Skin of body (tissue), 2 donors: ENCODE results near the gene GPR39. TPM values are rescaled to one million over a fixed set of nuclear protein-coding genes. Genes with fewer than 3 reads are reported as not detected.

Source experiments
- DNase-seq: peaks from one replicate; lab custom pipeline; 2025; lab: John Stamatoyannopoulos, UW
- total RNA-seq: library from RNA; depleted of rRNA; stranded (reverse); fragments of >200 nt; gene quantifications from one replicate; pipeline ENCODE4 v1.2.3, GENCODE V29; 2014

GPR39 gene
- total RNA-seq, 1 donor from 2014 or later, result 0.20 TPM

DNA sequence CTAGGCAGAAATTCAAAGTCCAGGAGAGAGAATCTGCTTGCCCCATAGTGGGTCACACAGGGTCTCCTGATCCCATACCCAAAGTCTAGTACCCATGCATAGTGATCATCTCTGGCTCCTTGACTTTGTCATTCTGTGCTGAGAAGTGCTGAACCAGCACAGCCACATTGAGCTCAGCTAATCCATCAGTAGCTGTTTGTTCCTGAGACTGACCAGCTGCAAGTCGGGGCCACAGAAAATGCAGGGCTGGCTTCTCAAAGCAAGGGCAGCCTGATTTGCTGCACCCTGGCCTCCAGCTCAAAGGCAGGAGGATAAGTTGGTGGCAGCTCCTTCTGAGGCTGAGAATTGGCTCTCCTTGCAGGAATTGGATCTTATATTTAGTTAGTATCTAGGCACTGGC lies 181.2 kb downstream of the GPR39 start:
- no peak for DNase-seq

DNA sequence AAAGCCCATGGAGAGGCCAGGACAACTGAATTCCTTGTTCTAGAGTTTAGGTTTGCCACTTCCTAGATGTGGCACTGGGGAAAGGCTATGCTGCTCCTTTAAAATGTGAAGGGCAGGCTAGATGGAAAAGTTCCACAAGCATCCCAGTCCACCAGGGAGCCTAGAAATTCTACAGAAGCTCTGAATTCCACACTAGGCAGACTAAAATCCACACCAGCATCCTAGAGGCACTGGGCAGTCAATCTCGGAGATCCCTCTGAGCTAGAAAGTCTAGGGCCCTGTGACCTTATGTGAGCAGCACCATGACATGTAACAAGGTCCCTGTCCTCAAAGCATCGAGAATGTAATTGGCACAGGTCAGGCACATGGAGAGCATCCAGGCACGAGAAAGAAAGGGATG lies 181.9 kb downstream of the GPR39 start:
- DNase-seq, result no peak

DNA sequence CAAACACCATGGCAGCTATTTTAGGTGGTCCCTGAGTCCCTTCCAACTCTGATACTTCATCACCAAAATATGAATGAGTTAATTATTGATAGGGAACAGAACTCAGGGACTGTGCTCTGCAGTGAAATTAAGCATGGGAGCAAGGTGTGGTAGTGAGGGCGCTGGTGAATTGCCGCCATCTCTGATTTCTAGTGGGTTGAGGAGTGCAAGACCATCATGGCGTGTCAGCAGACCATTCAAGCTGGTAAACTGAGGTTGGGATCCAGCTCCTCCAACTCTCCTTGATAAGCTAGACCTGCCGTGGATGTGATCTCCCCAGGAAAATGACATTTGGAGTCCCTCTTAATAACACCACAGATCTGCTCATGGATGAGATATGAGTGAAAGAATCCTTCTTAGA lies 183.0 kb downstream of the GPR39 start:
- DNase-seq, result no peak

DNA sequence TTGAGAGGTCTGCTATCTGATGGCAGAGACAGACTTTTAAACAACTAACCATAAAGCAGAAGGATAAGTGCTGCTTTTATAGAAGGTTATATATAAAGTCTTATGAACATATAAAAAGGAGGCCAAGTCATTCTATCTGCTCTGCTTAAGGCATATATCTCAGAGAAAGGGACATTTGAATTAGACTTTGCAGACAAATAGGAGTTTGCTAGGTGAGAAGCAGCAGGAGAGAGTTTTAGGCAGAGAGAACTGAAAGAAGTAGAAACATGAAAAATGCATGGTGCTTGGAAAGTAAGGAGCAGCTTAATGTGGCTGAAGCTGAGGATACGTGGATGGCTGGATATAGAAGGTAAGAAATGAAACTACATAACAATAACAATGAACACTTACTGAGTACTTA lies 188.0 kb downstream of the GPR39 start:
- no peak for DNase-seq

DNA sequence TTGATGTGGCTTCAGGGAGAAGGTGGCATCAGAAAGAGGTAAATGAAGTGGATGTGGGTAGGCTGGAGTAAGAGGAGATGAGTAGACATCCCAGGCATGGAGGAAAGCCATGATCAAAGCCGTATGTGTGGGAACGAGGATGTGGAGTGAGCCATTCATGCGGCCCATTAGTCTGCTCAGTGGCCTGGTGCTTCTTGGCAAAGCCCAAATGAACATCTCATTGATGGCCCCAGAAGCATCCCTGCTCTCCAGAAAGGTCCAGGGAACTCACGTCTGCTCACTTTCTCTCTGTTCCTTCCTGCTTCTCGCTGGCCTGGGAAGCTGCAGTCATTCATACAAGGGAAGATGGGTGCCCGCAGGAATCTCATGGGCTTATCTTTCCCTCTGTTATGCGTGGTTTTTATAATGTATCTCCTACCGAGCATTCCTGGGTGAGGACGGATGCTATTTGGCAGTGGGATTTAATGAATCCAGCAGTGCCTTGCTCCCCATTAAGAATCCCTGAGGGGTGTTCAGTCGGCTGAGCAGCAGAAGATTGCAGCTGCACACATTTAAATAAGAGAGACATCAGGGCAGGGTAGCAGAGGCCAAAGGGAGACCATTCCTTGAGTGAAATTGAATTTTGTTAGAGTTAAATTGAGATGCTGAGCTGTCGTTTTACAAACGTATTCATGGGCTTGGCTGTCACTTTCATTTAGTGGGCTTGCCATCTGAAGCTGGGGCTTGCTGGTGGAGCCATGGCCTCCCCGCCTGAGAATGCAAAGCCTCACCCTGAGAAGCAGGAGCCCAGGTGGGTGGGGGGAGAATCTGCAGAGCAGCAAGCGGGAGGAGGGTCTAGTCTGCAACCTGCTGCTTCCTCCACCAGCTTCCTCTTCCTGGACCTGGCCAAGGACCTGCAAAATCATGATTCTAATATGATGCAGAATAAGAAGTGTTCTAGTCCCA lies 188.9 kb downstream of the GPR39 start:
- DNase-seq, result no peak

DNA sequence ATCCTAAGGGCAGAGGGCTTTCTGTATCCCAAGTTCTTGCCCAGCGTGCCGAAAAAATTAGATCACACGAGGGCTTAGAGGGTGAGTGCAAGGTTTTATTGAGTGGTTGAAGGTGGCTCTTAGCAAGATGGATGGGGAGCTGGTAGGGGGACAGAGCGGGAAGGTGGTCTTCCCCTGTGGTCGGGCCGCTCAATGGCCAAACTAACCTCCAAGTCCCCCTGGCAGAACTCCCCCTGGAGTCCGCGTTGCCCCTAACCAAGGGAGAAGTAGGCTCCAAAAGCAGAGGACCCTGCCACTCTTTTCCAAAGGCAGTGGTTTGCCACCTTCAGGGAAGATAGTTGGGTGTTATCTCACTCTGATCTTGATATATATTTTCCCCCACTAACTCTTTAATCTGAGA lies 190.0 kb downstream of the GPR39 start:
- DNase-seq, result no peak

DNA sequence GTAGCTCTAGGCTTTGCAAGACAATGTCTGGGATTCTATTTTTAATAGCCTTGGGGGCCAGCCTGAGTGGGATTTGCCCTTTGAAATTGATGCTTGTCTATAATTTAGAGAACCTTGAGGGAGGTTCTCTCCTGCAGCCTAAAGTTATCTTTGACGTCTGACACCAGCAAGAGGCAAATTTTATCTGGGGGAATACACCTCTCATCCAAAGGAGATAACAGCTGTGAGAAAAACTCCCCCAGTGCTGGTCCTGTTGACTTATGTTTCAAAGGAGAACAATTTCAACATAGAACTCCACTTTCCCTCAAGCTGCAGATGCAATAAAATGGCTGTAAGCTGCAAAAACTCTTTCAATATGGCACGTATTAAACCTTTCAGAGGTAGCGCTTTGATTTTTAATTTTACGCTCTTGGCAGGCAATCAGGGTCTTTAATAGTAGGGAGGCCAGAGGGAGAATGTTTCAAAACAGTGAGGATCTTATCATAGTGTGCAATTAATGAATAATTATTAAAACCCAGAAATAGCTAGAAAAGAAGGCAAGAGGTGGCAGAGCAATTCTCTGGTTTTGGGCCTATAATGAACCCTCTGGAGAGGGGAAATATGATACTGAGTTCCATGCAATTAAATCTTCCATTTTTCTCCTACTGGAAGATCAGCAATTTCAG lies 191.0 kb downstream of the GPR39 start:
- no peak for DNase-seq

DNA sequence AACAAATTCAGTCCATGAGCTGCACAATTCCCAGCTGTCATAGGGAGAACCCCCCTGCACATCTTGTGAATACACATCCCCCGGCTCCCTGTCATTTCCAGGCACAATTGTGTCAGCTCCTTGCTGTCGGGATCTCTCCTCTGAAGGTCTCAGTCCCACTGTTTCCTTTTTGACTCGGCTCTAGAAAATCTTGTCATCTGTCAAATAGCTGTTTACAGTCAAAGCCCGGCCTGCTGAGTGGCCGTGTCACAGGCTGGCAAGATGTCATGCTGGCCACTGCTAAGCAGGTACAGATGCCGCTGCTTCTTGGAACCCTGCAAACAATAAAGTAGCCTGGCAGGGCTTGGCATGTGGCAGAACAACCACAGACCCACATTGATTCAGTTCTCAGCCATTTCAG lies 191.7 kb downstream of the GPR39 start:
- no peak for DNase-seq

DNA sequence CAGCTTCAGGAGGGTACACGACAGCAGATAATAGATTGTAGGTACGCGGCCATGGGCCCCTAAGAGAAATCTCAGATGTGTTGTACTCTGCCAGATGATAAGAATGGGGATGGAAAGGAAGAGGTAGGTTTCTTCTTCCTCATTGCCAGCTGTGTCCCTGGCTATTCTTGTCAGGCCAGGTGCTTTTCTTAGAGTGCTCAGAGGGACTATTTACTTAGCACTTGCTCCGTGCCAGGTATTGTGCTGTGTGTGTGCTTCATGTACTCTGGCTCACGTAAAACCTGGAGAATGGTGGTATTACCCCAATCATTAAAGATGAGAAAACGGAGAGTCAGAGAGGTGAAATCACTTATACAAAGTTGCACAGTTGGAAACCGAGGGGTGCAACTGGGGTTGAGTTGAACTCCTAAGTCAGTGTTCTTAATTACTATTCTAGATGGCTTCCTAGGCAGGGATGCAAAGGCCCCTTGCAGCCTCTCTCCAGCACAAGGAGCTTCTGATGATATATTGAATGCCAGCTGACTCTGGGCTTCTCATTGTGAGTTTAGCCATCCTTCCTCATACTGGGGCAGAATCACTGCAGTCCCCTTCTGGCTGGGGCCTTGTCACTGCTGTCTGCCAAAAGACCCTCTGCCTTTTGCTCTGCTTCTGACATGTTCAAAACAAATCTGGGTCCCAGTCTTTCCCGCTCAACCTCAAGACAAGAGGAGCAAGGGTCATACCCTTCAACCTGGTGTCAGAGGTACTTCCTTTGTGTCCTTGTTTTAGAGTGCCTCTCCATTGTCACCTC lies 192.7 kb downstream of the GPR39 start:
- no peak for DNase-seq

DNA sequence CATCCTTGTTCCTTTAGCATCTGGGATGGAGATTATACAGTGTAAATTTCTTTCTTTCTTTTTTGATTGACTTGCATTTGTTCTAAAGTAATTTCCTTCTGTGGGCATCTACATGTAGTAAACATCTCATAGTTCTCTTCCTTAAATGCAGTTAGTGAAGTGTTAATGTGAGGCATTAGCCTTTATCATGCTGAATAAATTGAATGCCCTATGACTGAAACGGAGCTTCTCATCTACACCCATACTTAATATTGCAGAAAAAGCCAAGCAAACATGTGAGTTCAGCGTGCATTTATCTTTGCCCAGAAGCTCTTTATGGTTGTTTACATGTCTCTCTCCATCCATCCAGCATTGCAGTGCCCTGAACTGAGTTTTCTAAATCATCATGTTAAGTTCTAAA lies 195.1 kb downstream of the GPR39 start:
- no peak for DNase-seq

DNA sequence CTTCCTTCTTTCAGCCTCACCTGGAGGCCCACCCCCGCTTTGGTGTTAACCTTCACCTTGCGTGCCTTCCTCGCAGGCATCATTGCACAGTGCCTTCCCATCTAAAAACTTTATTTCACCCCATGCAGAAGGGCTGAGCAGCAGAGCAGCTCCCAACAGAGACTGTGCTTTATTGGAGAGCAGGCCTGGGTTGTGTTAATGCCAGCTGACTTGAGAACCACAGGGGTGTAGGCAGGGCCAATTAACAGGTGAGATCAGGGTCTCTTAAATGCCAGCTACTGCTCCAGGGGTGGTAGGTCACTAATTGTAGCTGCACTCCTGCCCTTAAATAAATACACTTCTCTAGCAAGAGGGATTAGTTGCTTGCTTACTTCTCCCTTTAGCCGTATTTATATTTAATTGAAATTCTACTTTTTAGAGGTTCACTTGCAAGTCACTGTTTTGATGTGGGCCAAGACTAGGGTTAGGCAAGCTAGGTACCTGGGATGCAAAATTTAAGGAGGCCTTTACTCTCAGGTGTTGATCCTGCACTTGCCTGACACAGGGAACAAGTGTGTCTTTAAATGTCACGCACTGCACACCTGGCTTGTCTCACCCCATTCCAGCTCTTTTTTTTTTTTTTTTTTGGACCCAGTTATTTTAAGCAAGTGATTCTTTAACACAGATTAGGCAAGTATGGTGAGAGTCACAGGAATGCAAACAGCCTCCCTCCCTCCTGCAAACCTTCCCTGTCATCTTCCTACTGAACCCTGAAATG lies 198.9 kb downstream of the GPR39 start:
- no peak for DNase-seq

DNA sequence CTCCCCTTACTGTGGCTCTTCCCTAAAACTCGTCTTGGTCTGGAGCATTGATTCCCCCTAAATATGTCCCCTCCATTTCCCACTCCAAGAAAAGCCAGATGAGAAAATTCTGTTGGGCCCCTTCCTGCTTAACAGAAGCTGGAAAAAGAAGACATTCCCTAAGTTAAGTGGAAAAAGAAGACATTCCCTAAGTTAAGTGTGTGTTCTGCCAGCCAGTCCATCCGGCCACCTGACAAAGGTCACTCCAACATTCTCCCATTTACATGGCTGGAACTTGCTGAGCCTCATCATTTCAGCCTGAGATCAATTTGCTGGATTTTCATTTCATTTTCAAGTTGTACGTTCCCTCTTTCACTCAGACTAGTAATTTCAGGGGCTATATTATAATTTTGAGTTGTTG lies 201.4 kb downstream of the GPR39 start:
- DNase-seq, result no peak

DNA sequence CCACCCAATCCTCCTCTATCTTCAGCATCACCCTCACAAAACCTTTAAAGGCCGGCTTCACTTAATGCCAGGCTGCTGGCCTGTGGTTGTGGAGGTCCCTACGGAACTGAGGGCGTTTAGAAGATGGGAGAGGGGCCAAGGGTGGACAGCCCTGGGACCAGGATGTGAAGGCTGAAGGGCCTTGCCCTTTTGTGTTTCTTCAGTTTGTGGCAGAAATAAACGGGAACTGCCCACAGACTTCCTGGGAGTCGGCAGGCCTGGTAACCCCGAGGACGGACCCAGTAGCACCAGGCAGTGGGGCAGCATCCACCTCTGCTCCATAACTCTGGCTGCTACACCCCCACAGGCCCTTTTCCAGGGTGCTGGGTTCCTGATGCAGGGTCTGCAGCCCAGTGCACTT lies 202.1 kb downstream of the GPR39 start:
- DNase-seq, result no peak

DNA sequence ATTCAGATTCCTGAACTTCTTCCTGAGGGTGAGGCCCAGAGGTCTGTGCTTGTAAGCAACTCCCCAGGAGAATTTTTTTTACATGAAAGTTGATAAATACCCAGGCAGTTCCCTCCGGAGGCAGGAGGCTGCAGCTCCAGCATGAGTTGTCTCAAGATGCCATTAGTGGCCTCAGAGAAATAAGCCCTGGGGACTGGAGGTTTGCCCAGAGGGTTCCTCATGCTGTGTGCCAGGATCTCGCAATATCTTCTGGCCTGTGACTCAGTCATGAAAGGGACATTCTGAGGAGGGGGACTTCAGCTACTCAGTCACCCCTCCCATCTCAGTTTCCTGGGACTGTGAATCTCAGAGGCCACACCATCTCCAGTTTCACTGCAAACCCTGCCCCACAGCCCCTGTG lies 203.5 kb downstream of the GPR39 start:
- DNase-seq, result no peak

DNA sequence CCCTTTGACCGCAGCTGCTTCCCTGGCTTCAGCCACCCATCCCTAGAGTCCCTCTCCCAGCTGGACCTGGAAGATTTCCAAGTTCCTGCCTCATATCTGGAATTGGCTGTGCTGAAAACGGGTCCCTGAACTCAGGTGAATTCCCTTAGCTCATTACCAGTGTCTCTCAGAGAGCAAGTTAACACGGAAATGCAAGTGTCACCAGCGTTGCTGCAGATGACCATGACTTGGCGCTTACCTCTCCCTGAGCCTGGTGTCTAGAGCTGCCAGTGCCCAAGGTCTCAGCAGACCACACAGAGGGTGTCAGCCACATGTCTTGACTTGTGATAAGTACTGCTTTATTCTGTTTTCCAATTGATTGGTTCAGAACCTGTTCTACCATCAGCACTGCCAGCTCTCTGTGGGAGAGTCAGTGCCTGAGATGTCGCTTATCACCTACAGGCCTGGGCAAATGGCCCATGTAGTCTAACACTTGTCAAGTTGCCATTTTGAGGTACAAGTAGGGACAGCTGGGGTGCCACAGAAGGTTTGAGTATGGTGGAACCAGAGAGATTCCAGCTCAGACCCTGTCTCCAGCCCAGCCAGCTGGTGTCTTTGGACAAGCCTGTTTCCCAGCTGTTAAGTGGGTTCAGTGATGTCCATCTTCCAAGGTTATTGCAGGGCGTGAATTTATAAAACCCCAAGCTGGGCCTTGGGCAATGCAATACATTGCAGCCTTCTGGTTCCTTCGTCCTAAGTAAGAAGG lies 204.7 kb downstream of the GPR39 start:
- DNase-seq, result no peak

DNA sequence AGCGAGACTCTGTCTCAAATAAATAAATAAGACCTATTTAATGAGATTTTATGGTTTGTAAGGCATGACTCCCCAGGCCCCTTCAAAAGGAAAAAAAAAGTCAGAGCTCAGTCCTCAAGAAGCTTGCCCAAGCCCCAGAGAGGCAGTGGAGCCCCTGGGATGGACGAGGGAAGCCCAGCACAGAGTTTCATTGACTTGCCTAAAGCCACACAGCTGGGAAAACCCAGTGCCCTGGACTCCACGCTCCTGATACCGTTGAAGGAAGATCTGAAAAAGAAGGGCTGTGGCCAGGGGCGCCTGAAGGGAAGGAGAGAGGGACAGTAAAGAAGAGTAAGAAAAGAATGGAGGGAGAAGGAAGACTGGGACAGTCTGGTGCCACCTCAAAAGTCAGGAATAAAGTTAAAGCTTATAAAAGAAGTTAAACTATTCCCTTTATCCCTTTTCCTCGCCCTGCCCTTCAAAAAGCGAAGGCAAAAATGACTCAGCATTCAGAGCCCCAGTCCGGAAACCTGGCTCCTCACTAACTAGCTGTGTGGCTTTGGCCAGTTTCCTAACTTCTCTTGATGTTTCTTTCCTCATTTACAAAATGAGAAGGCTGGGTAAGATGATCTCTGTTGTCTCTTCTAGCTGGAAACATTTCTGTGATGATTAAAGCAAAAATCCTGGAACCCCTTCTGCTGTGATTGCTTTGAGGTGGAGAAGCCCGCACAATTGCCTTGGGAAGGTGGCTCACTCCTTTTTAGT lies 206.7 kb downstream of the GPR39 start:
- DNase-seq, result no peak

DNA sequence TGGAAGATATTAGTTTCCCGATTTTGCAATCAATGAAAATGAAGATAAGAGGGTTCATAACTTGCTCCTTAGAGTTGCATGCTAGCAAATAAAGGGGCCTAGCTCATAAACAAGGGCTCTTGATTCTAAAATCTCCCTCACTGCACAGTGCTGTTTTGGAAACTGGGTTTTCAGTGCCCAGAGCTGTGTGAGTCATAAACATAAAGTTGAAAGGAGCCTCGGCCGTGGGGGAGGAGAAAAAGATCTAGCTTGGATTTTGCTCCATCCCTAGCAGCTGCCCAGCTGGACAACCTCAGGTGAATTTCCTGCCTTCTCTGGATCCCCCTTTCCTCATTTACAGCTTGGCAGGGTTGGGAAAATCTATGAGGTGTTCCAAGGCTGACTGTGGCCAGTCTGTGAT lies 210.9 kb downstream of the GPR39 start:
- DNase-seq, result no peak

DNA sequence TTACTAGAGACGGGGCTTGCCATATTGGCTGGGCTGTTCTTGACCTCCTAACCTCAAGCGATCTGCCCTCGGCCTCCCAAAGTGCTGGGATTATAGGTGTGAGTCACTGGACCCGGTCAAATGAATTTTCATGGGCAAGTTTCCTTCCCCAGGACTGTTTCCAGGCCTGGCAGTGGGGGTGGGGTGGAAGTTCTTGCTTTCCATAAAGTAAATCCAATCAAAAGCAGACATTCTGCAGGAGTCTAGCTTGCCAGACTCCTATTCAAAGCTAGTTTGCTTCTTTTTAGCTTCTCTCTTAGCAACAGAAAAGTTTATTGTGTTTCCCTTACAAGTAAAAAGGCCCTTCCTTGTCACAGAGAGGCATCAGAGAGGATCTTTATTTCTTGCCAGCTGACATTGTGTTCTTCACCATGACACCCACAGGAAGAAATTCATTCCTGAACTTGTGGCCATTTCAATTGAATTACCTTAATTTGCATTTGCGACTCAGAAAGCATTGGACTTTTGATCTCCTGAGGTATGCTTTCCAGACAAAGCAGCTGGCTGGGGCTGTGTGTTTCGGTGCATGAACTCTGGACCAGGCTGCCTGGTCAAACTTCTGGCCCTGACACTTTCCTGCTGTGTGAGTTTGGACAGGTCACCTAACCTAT lies 215.5 kb downstream of the GPR39 start:
- DNase-seq, result no peak

DNA sequence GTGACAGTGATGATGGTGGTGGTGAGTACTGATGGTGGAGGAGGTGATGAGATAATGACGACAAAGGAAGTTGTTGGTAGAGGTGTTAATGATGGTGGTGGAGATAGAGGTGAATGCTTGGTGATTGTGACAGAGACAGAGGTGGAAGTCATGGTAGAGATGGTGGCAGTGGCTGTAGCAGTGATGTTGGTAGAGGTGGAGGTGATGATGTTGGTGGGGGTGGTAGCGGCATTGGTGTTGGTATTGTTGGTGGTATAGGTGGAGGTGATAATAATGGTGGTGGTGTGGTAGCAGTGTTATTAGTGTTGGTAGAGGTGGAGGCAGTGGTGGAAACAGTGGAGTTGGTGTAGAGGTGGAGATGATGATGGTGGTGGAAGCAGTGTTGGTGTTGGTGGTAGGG lies 217.0 kb downstream of the GPR39 start:
- no peak for DNase-seq
